HEK293 (cell line): ENCODE results near the gene TUBB2B.

Experiments
- CTCF ChIA-PET: fragments of 350-600 bp; formaldehyde crosslinking; extraction: SDS; loops from one replicate; lab custom pipeline; 2021; ENCODE audit warnings: antibody characterized with exemption; lab: Yijun Ruan, JAX
- POLR2A ChIA-PET: fragments of 300-600 bp; formaldehyde crosslinking; extraction: SDS; loops from one replicate; lab custom pipeline; 2020; ENCODE audit warnings: antibody characterized with exemption, inconsistent platforms; lab: Yijun Ruan, JAX
- H3K27ac ChIP-seq: fragments of 200-500 bp; sonication (Bioruptor generic); 2 replicates; pipeline ENCODE4 v1.5.1; 2014; ENCODE audit warnings: low read depth, low read length, control low read depth, inconsistent platforms; ENCODE audit errors: extremely low read depth
- H3K36me3 ChIP-seq, 2 experiments: fragments of 200-500 bp in 1 of 2; sonication (Bioruptor generic) in 1 of 2; 1 replicate in 1 of 2; 2 replicates in 1 of 2; pipeline ENCODE4 v1.5.1; 2014 to 2017; ENCODE audit warnings: inconsistent platforms in 2 of 2, low read length in 2 of 2; ENCODE audit not compliant: control insufficient read depth in 2 of 2, insufficient read depth in 1 of 2
- H3K4me1 ChIP-seq: fragments of 200-500 bp; sonication (Bioruptor generic); 2 replicates; pipeline ENCODE4 v1.5.1; 2014; ENCODE audit warnings: mild to moderate bottlenecking, low read length, inconsistent platforms; ENCODE audit not compliant: control insufficient read depth, insufficient read depth
- H3K4me3 ChIP-seq: 2 replicates; pipeline ENCODE4 v1.5.1; 2011; ENCODE audit warnings: low read depth, mild to moderate bottlenecking, control low read depth, low read length, moderate library complexity
- H3K9me3 ChIP-seq: fragments of 200-500 bp; sonication (Bioruptor generic); 2 replicates; pipeline ENCODE4 v1.5.1; 2014; ENCODE audit warnings: low read depth, low read length, inconsistent platforms; ENCODE audit not compliant: control insufficient read depth, insufficient read depth
- GLIS2 ChIP-seq: fragments of 450-650 bp; formaldehyde crosslinking; IDR thresholded peaks from 2 replicates; pipeline ENCODE4 v1.5.1; 2016; ENCODE audit warnings: missing biosample characterization, missing genetic modification characterization
- OSR2 ChIP-seq: fragments of 450-650 bp; formaldehyde crosslinking; IDR thresholded peaks from 2 replicates; pipeline ENCODE4 v1.5.1; 2016; ENCODE audit warnings: missing biosample characterization, missing genetic modification characterization
- WT1 ChIP-seq: fragments of 450-650 bp; formaldehyde crosslinking; IDR thresholded peaks from 2 replicates; pipeline ENCODE4 v1.5.1; 2016; ENCODE audit warnings: missing biosample characterization, missing genetic modification characterization
- ZNF133 ChIP-seq: fragments of 450-650 bp; formaldehyde crosslinking; IDR thresholded peaks from 2 replicates; pipeline ENCODE4 v1.5.1; 2016; ENCODE audit warnings: missing biosample characterization, missing genetic modification characterization
- ZNF169 ChIP-seq: fragments of 450-650 bp; formaldehyde crosslinking; IDR thresholded peaks from 2 replicates; pipeline ENCODE4 v1.5.1; 2016; ENCODE audit warnings: missing biosample characterization, missing genetic modification characterization
- ZNF211 ChIP-seq: fragments of 450-650 bp; formaldehyde crosslinking; IDR thresholded peaks from 2 replicates; pipeline ENCODE4 v1.5.1; 2016; ENCODE audit warnings: low read depth, missing biosample characterization, missing genetic modification characterization
- ZNF239 ChIP-seq: fragments of 450-650 bp; formaldehyde crosslinking; IDR thresholded peaks from 2 replicates; pipeline ENCODE4 v1.5.1; 2016; ENCODE audit warnings: missing biosample characterization, missing genetic modification characterization
- ZNF274 ChIP-seq, 2 experiments: fragments of 200-500 bp in 1 of 2; fragments of 450-650 bp in 1 of 2; sonication (Bioruptor generic) in 1 of 2; formaldehyde crosslinking in 1 of 2; IDR thresholded peaks; 2 replicates each; pipeline versions ENCODE4 v1.5.1 to v1.6.1; 2014 to 2016; ENCODE audit warnings: borderline replicate concordance in 1 of 2, inconsistent platforms in 1 of 2, low read length in 1 of 2, missing biosample characterization in 1 of 2, missing genetic modification characterization in 1 of 2
- ZNF341 ChIP-seq: fragments of 450-650 bp; formaldehyde crosslinking; IDR thresholded peaks from 2 replicates; pipeline ENCODE4; 2016; ENCODE audit warnings: low read depth, missing biosample characterization, missing genetic modification characterization
- ZNF354C ChIP-seq: fragments of 450-650 bp; formaldehyde crosslinking; IDR thresholded peaks from 2 replicates; pipeline ENCODE4 v1.5.1; 2016; ENCODE audit warnings: missing biosample characterization, missing genetic modification characterization, low read depth, borderline replicate concordance
- ZNF449 ChIP-seq: fragments of 450-650 bp; formaldehyde crosslinking; IDR thresholded peaks from 2 replicates; pipeline ENCODE4 v1.5.1; 2017; ENCODE audit warnings: missing biosample characterization, mild to moderate bottlenecking, missing genetic modification characterization, moderate library complexity
- ZNF488 ChIP-seq: fragments of 450-650 bp; formaldehyde crosslinking; IDR thresholded peaks from 2 replicates; pipeline ENCODE4 v1.5.1; 2016; ENCODE audit warnings: missing biosample characterization, missing genetic modification characterization
- ZNF529 ChIP-seq: fragments of 450-650 bp; formaldehyde crosslinking; IDR thresholded peaks from 2 replicates; pipeline ENCODE4 v1.5.1; 2017; ENCODE audit warnings: missing genetic modification characterization, missing biosample characterization; ENCODE audit not compliant: insufficient replicate concordance
- ZNF548 ChIP-seq: fragments of 450-650 bp; formaldehyde crosslinking; IDR thresholded peaks from 2 replicates; pipeline ENCODE4 v1.5.1; 2016; ENCODE audit warnings: missing biosample characterization, missing genetic modification characterization
- ZNF645 ChIP-seq: fragments of 450-650 bp; formaldehyde crosslinking; IDR thresholded peaks from 2 replicates; pipeline ENCODE4; 2016; ENCODE audit warnings: missing biosample characterization, missing genetic modification characterization
- ZNF692 ChIP-seq: fragments of 450-650 bp; formaldehyde crosslinking; IDR thresholded peaks from 2 replicates; pipeline ENCODE4 v1.5.1; 2016; ENCODE audit warnings: missing biosample characterization, missing genetic modification characterization
- ZNF843 ChIP-seq: fragments of 450-650 bp; formaldehyde crosslinking; IDR thresholded peaks from 2 replicates; pipeline ENCODE4 v1.5.1; 2016; ENCODE audit warnings: missing biosample characterization, missing genetic modification characterization
- ZXDB ChIP-seq: fragments of 450-650 bp; formaldehyde crosslinking; IDR thresholded peaks from 2 replicates; pipeline ENCODE4 v1.5.1; 2016; ENCODE audit warnings: missing biosample characterization, missing genetic modification characterization

The TUBB2B gene

GRCh38 chr6:3266170-3266569, 38.7 kb upstream of the TUBB2B start:
- Histone ChIP-seq H3K36me3 (peaks cover 3 to 71% of the 10 kb centered on the region in 2 experiments; a peak in 1 of 3 replicates), H3K27ac (no peak overlapping the region), H3K4me1 (0 out of 2 replicates have a peak, but pooled peaks cover 4% of the 10 kb centered on the region), H3K9me3 (no peaks in the 10 kb centered on the region), H3K4me3 (no peak overlapping the region)
- ChIA-PET CTCF (interaction anchor here (0.6 to 1.7 kb wide), 3 partner anchors 14 to 1106 kb away, joined by 3 to 5 read pairs (median 4); no protein-coding TSS in a partner anchor), POLR2A (interaction anchor here (0.7 to 1.4 kb wide), 2 partner anchors 8 to 57 kb away, joined by 4 to 5 read pairs; partner anchors contain the start of gene PSMG4)
- TF ChIP-seq ZNF692 (tag by site-specific recombination), result no peak
- no peak for TF ChIP-seq ZNF239
- no peak for TF ChIP-seq ZNF133 (tag by site-specific recombination)
- no peak for TF ChIP-seq WT1
- TF ChIP-seq ZNF488 (tag by site-specific recombination), result no peak
- no peak for TF ChIP-seq ZNF843 (tag by site-specific recombination)
- TF ChIP-seq ZNF354C (tag by site-specific recombination), result no peak

- peaks cover 0 to 71% of the 10 kb centered on the region in 2 experiments; a peak in 1 of 3 replicates for H3K36me3 ChIP-seq
- TF ChIP-seq ZNF211 (tag by site-specific recombination), result no peak
- TF ChIP-seq ZNF529 (tag by site-specific recombination), result no peak
- TF ChIP-seq ZXDB (tag by site-specific recombination), result no peak
- TF ChIP-seq ZNF341 (tag by site-specific recombination), result 0 out of 2 replicates have a peak, but pooled peaks have one; percentile 19
- TF ChIP-seq ZNF645 (tag by site-specific recombination), result no peak
- no peak for TF ChIP-seq ZNF274 (IDR thresholded peaks at IDR 0.05; ENCODE audit: low read length)
- TF ChIP-seq ZNF274 (tag by site-specific recombination; IDR thresholded peaks at IDR 0.05; ENCODE audit: borderline replicate concordance), result no peak
- no peak for TF ChIP-seq OSR2 (tag by site-specific recombination)
- no peak for TF ChIP-seq ZNF169 (tag by site-specific recombination)
- TF ChIP-seq, all 188 proteins: peak for 1
- H3K4me3 ChIP-seq, result no peak overlapping the region
- CTCF ChIA-PET, result interaction anchor here (0.6 to 1.7 kb wide), 8 partner anchors 14 to 1105 kb away, joined by 3 to 5 read pairs (median 4); no protein-coding TSS in a partner anchor
- 0 out of 2 replicates have a peak, but pooled peaks cover 5% of the 10 kb centered on the region for H3K4me1 ChIP-seq
- H3K27ac ChIP-seq, result no peak overlapping the region
- POLR2A ChIA-PET, result no interaction called here
- no peaks in the 10 kb centered on the region for H3K9me3 ChIP-seq
Observed at GRCh38 chr6:3265671-3266070, 38.2 kb upstream of the TUBB2B start.

- ChIA-PET CTCF (interaction anchor here (1.5 kb wide), 1 partner anchor 140 kb away, joined by 4 read pairs; no protein-coding TSS in a partner anchor), POLR2A (no interaction called here)
- TF ChIP-seq ZNF548 (no peak), ZNF449 (tag by site-specific recombination) (no peak), GLIS2 (tag by site-specific recombination) (no peak)
Observed at GRCh38 chr6:3264356-3264755, 36.9 kb upstream of the TUBB2B start.

More at GRCh38 chr6:3264356-3264755, 36.9 kb upstream of the TUBB2B start:
- H3K27ac ChIP-seq, result no peak overlapping the region
- no peak overlapping the region for H3K4me3 ChIP-seq
- no peaks in the 10 kb centered on the region for H3K9me3 ChIP-seq
- peaks cover 0 to 60% of the 10 kb centered on the region in 2 experiments; a peak in 2 of 3 replicates for H3K36me3 ChIP-seq
- peaks cover 8% of the 10 kb centered on the region; the same call in 1 of the 2 replicates for H3K4me1 ChIP-seq
